Stimulated activated naive B cell treated with anti-CD40 and anti-IgM and Interleukin-4, amounts not matched to agents 10 μg/mL and 1 μg/mL and 100 μg/mL, for 72 hours (primary cell): Measurements from ENCODE around the gene SRPK1.

ENCODE experiments used
- ATAC-seq, 2 donors: fragments of 150-1000 bp; cut with Tn5 transposase; replicated peaks; 2 replicates each; pipeline ENCODE4 v1.10.0; 2021; ENCODE audit warnings: moderate library complexity in 1 of 2
- DNase-seq: peaks from one replicate; pipeline ENCODE4 v3.0.0; 2021
- H3K27ac Mint-ChIP-seq: one replicate; pipeline ENCODE4 v1.8.0; 2022; ENCODE audit warnings: mild to moderate bottlenecking, mixed read lengths
- H3K27me3 Mint-ChIP-seq, 2 donors: one replicate each; pipeline ENCODE4 v1.8.0; 2022; ENCODE audit warnings: mixed read lengths in 2 of 2
- H3K36me3 Mint-ChIP-seq, 2 donors: one replicate each; pipeline ENCODE4 v1.8.0; 2022; ENCODE audit warnings: mixed read lengths in 2 of 2, mild to moderate bottlenecking in 1 of 2
- H3K4me1 Mint-ChIP-seq, 2 donors: one replicate each; pipeline ENCODE4 v1.8.0; 2022; ENCODE audit warnings: mixed read lengths in 2 of 2, mild to moderate bottlenecking in 1 of 2
- H3K4me3 Mint-ChIP-seq, 2 donors: one replicate each; pipeline ENCODE4 v1.8.0; 2022; ENCODE audit warnings: mild to moderate bottlenecking in 2 of 2, mixed read lengths in 2 of 2, moderate library complexity in 1 of 2
- H3K9me3 Mint-ChIP-seq, 2 donors: one replicate each; pipeline ENCODE4 v1.8.0; 2022; ENCODE audit warnings: mixed read lengths in 2 of 2, mild to moderate bottlenecking in 1 of 2

SRPK1 gene

GRCh38 chr6:35920793-35921732, at the start of gene SRPK1:
Gene SRPK1, minus strand, starts transcription at chr6:35921098. Its CDS starts 42 bp downstream, at chr6:35921056.
- Mint-ChIP-seq H3K27ac (peak within 1 kb of the TSS; percentile 96), H3K4me1 (peaks cover 23 to 47% of the 10 kb centered on the region in 2 donors), H3K4me3 (peak within 1 kb of the TSS; percentile 95 to 98), H3K9me3 (no peaks in the 10 kb centered on the region), H3K36me3 (peaks cover 10 to 29% of the 10 kb centered on the region in 2 donors), H3K27me3 (no peaks in the 10 kb centered on the region)
- ATAC-seq (peak; percentile 89 to 92), DNase-seq (peak; percentile 83)

- ATAC-seq (no peak), DNase-seq (no peak)
- Mint-ChIP-seq H3K36me3 (no peaks in the 10 kb centered on the region), H3K9me3 (no peaks in the 10 kb centered on the region), H3K4me1 (peaks cover 3 to 5% of the 10 kb centered on the region in 2 donors), H3K27ac (no peak overlapping the region), H3K4me3 (no peak overlapping the region), H3K27me3 (peaks cover 4 to 7% of the 10 kb centered on the region in 2 donors)
Measured at GRCh38 chr6:35970181-35970580, 49.3 kb upstream of the SRPK1 start.

DNA sequence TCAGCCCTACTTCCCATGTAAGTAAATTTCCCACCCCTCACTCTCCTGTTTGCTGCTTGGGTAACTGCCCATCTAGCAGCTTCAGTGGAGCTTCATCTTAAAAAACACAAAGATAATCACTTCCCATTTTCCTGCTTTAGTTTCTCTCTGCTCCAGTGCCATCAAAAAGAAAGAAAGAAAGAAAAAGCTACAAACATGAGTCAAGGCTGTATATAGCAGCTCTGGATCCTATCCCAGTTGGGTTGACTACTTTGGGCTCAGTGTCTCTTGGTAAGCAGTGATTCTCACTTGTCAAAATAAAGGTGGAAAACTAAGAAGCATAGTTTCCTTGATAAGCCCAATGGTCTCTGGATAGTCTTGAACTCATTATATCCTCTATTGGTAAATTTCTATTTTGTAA, 48.7 kb upstream of the SRPK1 start:
- ATAC-seq = no peak
- no peak overlapping the region for H3K27ac Mint-ChIP-seq
- H3K36me3 Mint-ChIP-seq = no peaks in the 10 kb centered on the region
- H3K9me3 Mint-ChIP-seq = no peaks in the 10 kb centered on the region
- H3K27me3 Mint-ChIP-seq = peaks cover 4 to 7% of the 10 kb centered on the region in 2 donors
- H3K4me1 Mint-ChIP-seq = peaks cover 3 to 5% of the 10 kb centered on the region in 2 donors
- no peak for DNase-seq
- H3K4me3 Mint-ChIP-seq = no peak overlapping the region

DNA sequence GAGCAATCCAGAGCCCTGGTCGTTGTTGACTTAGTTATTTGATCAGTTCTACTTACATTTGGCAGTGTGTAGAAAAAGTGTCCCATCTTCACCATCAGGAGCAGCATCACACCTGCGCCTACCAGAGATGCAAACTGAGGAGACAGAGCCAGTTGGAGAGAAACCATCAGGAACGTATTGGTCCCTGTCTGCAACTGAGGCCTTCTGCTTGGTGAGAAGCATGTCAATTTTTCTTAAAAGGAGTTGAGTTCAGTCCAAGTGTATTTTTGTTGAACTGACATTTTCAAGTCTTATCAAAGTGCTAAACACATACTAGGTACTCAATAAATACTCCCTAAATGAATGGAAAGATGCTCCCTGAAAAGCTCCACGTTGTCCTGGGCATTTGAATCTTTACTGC, 47.9 kb upstream of the SRPK1 start:
- Mint-ChIP-seq H3K27me3 (peaks cover 4 to 7% of the 10 kb centered on the region in 2 donors), H3K9me3 (no peaks in the 10 kb centered on the region), H3K36me3 (no peaks in the 10 kb centered on the region), H3K4me1 (peaks cover 3 to 4% of the 10 kb centered on the region in 2 donors), H3K27ac (no peak overlapping the region), H3K4me3 (no peak overlapping the region)
- ATAC-seq (no peak), DNase-seq (no peak)

DNA sequence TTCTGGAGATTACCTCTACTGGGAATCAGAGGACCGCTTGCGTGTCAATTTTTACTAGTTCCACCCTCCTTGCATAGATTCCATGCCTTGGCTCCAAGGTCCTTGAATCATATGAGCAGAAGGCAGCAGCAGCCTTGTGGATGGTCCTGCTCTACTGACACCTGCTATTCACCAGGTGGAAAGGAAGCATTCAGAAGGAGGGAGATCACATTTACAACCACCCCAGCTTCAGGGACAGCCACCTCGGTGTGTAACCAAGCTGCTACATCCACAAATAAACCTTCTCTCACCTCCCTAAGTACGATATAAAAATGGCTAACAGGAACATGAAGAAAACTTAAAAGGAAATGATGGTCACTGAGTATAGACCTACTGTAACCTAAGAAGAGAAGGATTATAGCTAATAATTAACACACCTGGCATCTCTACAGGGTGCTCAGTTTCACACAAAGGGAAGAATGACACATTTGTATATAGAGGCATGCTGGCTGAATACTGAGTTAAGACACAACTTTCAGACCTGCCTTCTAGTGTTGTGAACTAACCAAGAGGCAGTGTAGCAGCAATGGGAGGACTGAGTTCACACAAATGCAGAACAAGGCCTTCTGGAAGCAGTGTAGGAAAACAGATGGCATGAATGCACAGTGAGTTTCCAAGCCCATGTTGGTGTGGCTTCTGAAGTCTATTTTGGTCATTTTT, 46.3 kb upstream of the SRPK1 start:
- Mint-ChIP-seq H3K4me3 (no peak overlapping the region), H3K27ac (no peak overlapping the region), H3K36me3 (no peaks in the 10 kb centered on the region), H3K9me3 (no peaks in the 10 kb centered on the region), H3K27me3 (peaks cover 4 to 12% of the 10 kb centered on the region in 2 donors), H3K4me1 (no peaks in the 10 kb centered on the region)
- DNase-seq (no peak), ATAC-seq (no peak)

GRCh38 chr6:35962779-35963560, 42.1 kb upstream of the SRPK1 start:
- H3K4me3 Mint-ChIP-seq = no peak overlapping the region
- peaks cover 8 to 17% of the 10 kb centered on the region in 2 donors for H3K27me3 Mint-ChIP-seq
- DNase-seq (no peak), ATAC-seq (no peak)
- H3K4me1 Mint-ChIP-seq = no peaks in the 10 kb centered on the region
- H3K27ac Mint-ChIP-seq = no peak overlapping the region
- no peaks in the 10 kb centered on the region for H3K9me3 Mint-ChIP-seq
- no peaks in the 10 kb centered on the region for H3K36me3 Mint-ChIP-seq

DNA sequence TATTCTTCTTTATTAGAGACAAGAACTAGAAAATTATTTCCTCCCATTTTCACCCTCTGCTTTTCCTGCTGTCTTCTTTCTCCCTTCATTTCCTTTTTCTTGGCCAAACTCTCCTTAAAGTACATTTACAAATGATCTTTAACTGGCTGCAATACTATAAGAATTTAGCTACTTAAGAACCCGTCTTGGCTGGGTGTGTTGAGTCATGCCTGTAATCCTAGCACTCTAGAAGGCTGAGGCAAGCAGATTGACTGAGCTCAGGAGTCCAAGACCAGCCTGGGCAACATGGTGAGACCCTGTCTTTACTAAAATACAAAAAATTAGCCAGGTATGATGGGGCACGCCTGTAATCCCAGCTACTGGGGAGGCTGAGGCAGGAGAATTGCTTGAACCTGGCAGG, 39.3 kb upstream of the SRPK1 start:
- Mint-ChIP-seq H3K4me3 (no peak overlapping the region), H3K27me3 (peaks cover 11 to 14% of the 10 kb centered on the region in 2 donors), H3K9me3 (no peaks in the 10 kb centered on the region), H3K27ac (no peak overlapping the region), H3K36me3 (no peaks in the 10 kb centered on the region), H3K4me1 (no peaks in the 10 kb centered on the region)
- DNase-seq = no peak
- no peak for ATAC-seq

GRCh38 chr6:35955970-35956369, 35.1 kb upstream of the SRPK1 start:
- H3K27me3 Mint-ChIP-seq = peaks cover 10 to 11% of the 10 kb centered on the region in 2 donors
- DNase-seq = no peak
- no peak overlapping the region for H3K4me3 Mint-ChIP-seq
- peaks cover 0 to 2% of the 10 kb centered on the region in 2 donors for H3K4me1 Mint-ChIP-seq
- H3K9me3 Mint-ChIP-seq = no peaks in the 10 kb centered on the region
- no peaks in the 10 kb centered on the region for H3K36me3 Mint-ChIP-seq
- ATAC-seq = no peak
- no peak overlapping the region for H3K27ac Mint-ChIP-seq

GRCh38 chr6:35955521-35955920, 34.6 kb upstream of the SRPK1 start:
- Mint-ChIP-seq H3K4me1 (peaks cover 0 to 2% of the 10 kb centered on the region in 2 donors), H3K27ac (no peak overlapping the region), H3K4me3 (no peak overlapping the region), H3K36me3 (no peaks in the 10 kb centered on the region), H3K27me3 (peaks cover 10 to 11% of the 10 kb centered on the region in 2 donors), H3K9me3 (no peaks in the 10 kb centered on the region)
- no peak for DNase-seq
- no peak for ATAC-seq

DNA sequence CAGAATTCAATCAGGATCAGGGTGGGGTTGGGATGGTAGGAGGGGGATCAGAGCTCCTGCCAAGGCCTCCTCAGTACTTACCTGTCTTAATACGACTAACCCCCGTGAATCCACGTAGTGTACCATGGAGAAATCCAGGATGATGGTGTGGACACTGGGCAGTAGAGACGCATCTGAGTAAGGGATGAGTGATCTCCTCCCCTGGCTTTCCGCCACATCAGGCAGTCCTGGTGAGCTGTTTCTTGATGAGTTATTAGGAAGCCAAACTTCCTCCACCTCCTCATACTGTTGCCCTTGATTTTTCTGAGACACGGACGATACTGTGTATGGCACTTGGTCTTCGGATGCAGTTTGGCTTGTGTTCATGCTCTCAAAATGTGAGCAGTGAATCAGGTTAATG, 34.2 kb upstream of the SRPK1 start:
- Mint-ChIP-seq H3K36me3 (no peaks in the 10 kb centered on the region), H3K4me3 (no peak overlapping the region), H3K9me3 (no peaks in the 10 kb centered on the region), H3K4me1 (peaks cover 0 to 2% of the 10 kb centered on the region in 2 donors), H3K27ac (no peak overlapping the region), H3K27me3 (peaks cover 7 to 11% of the 10 kb centered on the region in 2 donors)
- DNase-seq (no peak), ATAC-seq (no peak)

GRCh38 chr6:35954333-35954732, 33.4 kb upstream of the SRPK1 start:
- peaks cover 0 to 2% of the 10 kb centered on the region in 2 donors for H3K4me1 Mint-ChIP-seq
- H3K9me3 Mint-ChIP-seq = no peaks in the 10 kb centered on the region
- no peak overlapping the region for H3K27ac Mint-ChIP-seq
- ATAC-seq = no peak
- DNase-seq = no peak
- peaks cover 6 to 11% of the 10 kb centered on the region in 2 donors for H3K27me3 Mint-ChIP-seq
- no peak overlapping the region for H3K4me3 Mint-ChIP-seq
- no peaks in the 10 kb centered on the region for H3K36me3 Mint-ChIP-seq

DNA sequence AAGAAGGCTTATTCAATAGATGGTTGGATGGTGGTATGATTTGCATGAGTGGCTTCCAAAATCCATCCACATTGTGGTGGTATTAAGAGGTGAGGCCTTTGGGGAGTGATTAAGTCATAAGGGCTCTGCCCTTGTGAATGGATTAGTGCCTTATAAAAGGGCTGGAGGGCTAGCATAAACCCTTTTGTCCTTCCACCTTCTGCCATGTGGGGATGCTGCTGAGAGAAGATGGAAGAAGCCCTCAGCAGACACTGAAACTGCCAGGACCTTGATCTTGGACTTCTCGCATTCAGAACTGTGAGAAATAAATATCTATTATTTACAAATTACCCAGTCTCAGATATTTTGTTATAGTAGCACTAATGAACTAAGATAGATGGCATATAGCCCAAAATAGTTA, 27.8 kb upstream of the SRPK1 start:
- Mint-ChIP-seq H3K9me3 (no peaks in the 10 kb centered on the region), H3K27ac (no peak overlapping the region), H3K36me3 (no peaks in the 10 kb centered on the region), H3K27me3 (no peaks in the 10 kb centered on the region), H3K4me1 (peaks cover 0 to 2% of the 10 kb centered on the region in 2 donors), H3K4me3 (no peak overlapping the region)
- no peak for ATAC-seq
- DNase-seq = no peak

GRCh38 chr6:35945650-35946025, 24.7 kb upstream of the SRPK1 start:
- no peak for ATAC-seq
- Mint-ChIP-seq H3K9me3 (peaks cover 4 to 5% of the 10 kb centered on the region in 2 donors), H3K27me3 (no peaks in the 10 kb centered on the region), H3K4me1 (no peaks in the 10 kb centered on the region), H3K27ac (no peak overlapping the region), H3K4me3 (no peak overlapping the region), H3K36me3 (peaks cover 0 to 5% of the 10 kb centered on the region in 2 donors)
- DNase-seq = no peak

DNA sequence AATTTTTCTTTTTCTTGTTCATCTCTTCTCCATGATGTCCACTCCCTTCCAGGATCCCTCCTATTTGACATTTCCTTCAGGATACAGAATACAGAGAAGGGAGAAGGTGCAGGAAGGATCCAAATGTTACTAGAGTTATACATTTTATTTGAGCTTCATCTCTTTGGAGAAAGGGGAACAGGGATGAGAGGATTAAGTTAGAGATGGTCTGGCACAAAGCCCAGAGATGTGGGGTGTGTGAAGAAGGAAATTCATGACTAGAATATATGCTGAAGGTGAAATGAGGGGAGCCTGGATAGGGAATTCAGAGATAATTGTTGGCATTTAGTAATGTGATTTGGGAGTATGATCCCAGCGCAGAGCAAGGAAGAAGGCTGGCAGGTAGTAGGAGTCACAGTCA, 22.5 kb upstream of the SRPK1 start:
- Mint-ChIP-seq H3K27ac (no peak overlapping the region), H3K4me3 (no peak overlapping the region), H3K4me1 (no peaks in the 10 kb centered on the region), H3K9me3 (peaks cover 9 to 12% of the 10 kb centered on the region in 2 donors), H3K36me3 (peaks cover 6 to 12% of the 10 kb centered on the region in 2 donors), H3K27me3 (no peaks in the 10 kb centered on the region)
- ATAC-seq = no peak
- DNase-seq = no peak
